ENCODE results near the gene EGF. TPM values are rescaled to one million over a fixed set of nuclear protein-coding genes. Genes with fewer than 3 reads are reported as not detected.

The EGF gene
- total RNA-seq, 1 experiment from 2014 or later = 26.7 TPM

DNA sequence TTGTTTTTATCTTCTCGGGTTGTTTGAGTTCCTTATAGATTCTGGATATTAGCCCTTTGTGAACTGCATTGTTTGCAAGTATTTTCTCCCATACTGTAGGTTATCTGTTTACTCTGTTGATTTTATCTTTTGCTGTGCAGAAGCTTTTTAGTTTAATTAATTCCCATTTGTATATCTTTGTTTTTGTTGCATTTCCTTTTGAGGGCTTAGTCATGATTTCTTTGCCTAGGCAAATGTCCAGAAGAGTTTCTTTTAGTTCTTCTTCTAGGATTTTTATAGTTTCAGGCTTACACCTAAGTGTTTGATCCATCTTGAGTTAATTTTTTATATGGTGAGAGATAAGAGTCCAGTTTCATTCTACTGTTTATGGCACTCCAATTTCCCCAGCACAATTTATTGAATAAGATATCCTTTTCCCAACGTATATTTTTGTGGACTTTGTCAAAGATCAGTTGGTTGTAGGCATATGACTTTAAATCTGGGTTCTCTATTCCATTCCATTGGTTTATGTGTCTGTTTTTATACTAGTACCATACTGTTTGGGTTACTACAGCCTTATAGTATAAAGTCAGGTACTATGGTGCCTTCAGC lies 54.3 kb downstream of the EGF start:
- Histone ChIP-seq H3K4me3 (ENCODE audit: low read depth, low read length, poor library complexity, severe bottlenecking) (no peak overlapping the region), H3K9me3 (ENCODE audit: low read depth, low read length, poor library complexity, severe bottlenecking) (no peaks in the 10 kb centered on the region), H3K4me1 (ENCODE audit: insufficient read depth, low read length, poor library complexity, severe bottlenecking) (no peaks in the 10 kb centered on the region), H3K27me3 (replicated peaks; ENCODE audit: insufficient read depth, low read depth, low read length, poor library complexity) (no peaks in the 10 kb centered on the region), H3K36me3 (ENCODE audit: insufficient read depth, low read length, poor library complexity, severe bottlenecking) (peaks cover 10% of the 10 kb centered on the region), H3K27ac (ENCODE audit: low read depth, low read length, poor library complexity, severe bottlenecking) (no peak overlapping the region)
- no TSS peak for BruUV-seq (replicated peaks)
- intact Hi-C loops (cut with micrococcal nuclease; ENCODE audit: unreplicated experiment) = no loop called here
- POLR2A ChIA-PET (ENCODE audit: low non-redundant PET) = no interaction called here
- CTCF ChIA-PET = no interaction called here
- no peak for TF ChIP-seq EZH2 (IDR thresholded peaks at IDR 0.05; ENCODE audit: borderline replicate concordance, low read depth, low read length, poor library complexity, severe bottlenecking)
- TF ChIP-seq, protein P1, sequence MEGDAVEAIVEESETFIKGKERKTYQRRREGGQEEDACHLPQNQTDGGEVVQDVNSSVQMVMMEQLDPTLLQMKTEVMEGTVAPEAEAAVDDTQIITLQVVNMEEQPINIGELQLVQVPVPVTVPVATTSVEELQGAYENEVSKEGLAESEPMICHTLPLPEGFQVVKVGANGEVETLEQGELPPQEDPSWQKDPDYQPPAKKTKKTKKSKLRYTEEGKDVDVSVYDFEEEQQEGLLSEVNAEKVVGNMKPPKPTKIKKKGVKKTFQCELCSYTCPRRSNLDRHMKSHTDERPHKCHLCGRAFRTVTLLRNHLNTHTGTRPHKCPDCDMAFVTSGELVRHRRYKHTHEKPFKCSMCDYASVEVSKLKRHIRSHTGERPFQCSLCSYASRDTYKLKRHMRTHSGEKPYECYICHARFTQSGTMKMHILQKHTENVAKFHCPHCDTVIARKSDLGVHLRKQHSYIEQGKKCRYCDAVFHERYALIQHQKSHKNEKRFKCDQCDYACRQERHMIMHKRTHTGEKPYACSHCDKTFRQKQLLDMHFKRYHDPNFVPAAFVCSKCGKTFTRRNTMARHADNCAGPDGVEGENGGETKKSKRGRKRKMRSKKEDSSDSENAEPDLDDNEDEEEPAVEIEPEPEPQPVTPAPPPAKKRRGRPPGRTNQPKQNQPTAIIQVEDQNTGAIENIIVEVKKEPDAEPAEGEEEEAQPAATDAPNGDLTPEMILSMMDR (conservative IDR thresholded peaks at IDR 0.05; ENCODE audit: low read depth, low read length) = no peak
- DNase-seq (ENCODE audit: low spot score) = no peak

- POLR2A ChIA-PET (ENCODE audit: low non-redundant PET) = no interaction called here
- no peak overlapping the region for H3K4me3 ChIP-seq (ENCODE audit: low read depth, low read length, poor library complexity, severe bottlenecking)
- BruUV-seq (replicated peaks) = no TSS peak
- no peaks in the 10 kb centered on the region for H3K27me3 ChIP-seq (replicated peaks; ENCODE audit: insufficient read depth, low read depth, low read length, poor library complexity)
- no peak for DNase-seq (ENCODE audit: low spot score)
- CTCF ChIA-PET = no interaction called here
- H3K27ac ChIP-seq (ENCODE audit: low read depth, low read length, poor library complexity, severe bottlenecking) = no peak overlapping the region
- H3K9me3 ChIP-seq (ENCODE audit: low read depth, low read length, poor library complexity, severe bottlenecking) = no peaks in the 10 kb centered on the region
- peaks cover 10% of the 10 kb centered on the region for H3K36me3 ChIP-seq (ENCODE audit: insufficient read depth, low read length, poor library complexity, severe bottlenecking)
- no peaks in the 10 kb centered on the region for H3K4me1 ChIP-seq (ENCODE audit: insufficient read depth, low read length, poor library complexity, severe bottlenecking)
- intact Hi-C loops (cut with micrococcal nuclease; ENCODE audit: unreplicated experiment) = no loop called here
- TF ChIP-seq, protein P1 (conservative IDR thresholded peaks at IDR 0.05; ENCODE audit: low read depth, low read length) = no peak
- TF ChIP-seq EZH2 (IDR thresholded peaks at IDR 0.05; ENCODE audit: borderline replicate concordance, low read depth, low read length, poor library complexity, severe bottlenecking) = no peak
Observed at GRCh38 chr4:109967798-109968520, 55.3 kb downstream of the EGF start.

DNA sequence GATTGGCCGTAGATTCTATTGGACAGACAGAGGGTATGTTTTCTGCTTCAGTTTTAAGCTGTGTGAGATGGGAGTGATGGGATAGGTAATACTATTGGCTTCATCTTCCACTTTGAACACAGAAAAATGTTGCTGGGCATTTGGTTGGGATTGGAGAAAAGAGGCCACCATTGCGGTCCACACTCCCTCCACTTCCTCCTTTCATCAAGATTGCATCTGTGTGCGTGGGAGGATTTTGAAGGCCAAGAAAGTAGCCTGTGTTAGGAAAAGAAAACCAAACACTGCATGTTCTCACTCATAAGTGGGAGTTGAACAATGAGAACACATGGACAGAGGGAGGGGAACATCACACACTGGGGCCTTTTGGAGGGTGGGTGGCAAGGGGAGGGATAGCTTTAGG lies 56.4 kb downstream of the EGF start:
- Histone ChIP-seq H3K27ac (ENCODE audit: low read depth, low read length, poor library complexity, severe bottlenecking) (no peak overlapping the region), H3K4me3 (ENCODE audit: low read depth, low read length, poor library complexity, severe bottlenecking) (no peak overlapping the region), H3K9me3 (ENCODE audit: low read depth, low read length, poor library complexity, severe bottlenecking) (no peaks in the 10 kb centered on the region), H3K4me1 (ENCODE audit: insufficient read depth, low read length, poor library complexity, severe bottlenecking) (no peaks in the 10 kb centered on the region), H3K27me3 (replicated peaks; ENCODE audit: insufficient read depth, low read depth, low read length, poor library complexity) (no peaks in the 10 kb centered on the region), H3K36me3 (ENCODE audit: insufficient read depth, low read length, poor library complexity, severe bottlenecking) (peaks cover 6% of the 10 kb centered on the region)
- BruUV-seq (replicated peaks) = no TSS peak
- TF ChIP-seq EZH2 (IDR thresholded peaks at IDR 0.05; ENCODE audit: borderline replicate concordance, low read depth, low read length, poor library complexity, severe bottlenecking) = no peak
- TF ChIP-seq, protein P1 (conservative IDR thresholded peaks at IDR 0.05; ENCODE audit: low read depth, low read length) = no peak
- intact Hi-C loops (cut with micrococcal nuclease; ENCODE audit: unreplicated experiment) = no loop called here
- no peak for DNase-seq (ENCODE audit: low spot score)
- CTCF ChIA-PET = no interaction called here
- POLR2A ChIA-PET (ENCODE audit: low non-redundant PET) = no interaction called here

All from A673 (cell line).